HG02588 (cell line): ENCODE measurements around the gene SMARCA2.

Experiments
- ATAC-seq: cut with Tn5 transposase; IDR thresholded peaks from one replicate; pipeline ENCODE4 v1.9.1; 2021; ENCODE audit warnings: mild to moderate bottlenecking, moderate library complexity; ENCODE audit not compliant: unreplicated experiment

SMARCA2 gene

GRCh38 chr9:2164268-2164667 lies 149.1 kb downstream of the SMARCA2 start:
- no peak for ATAC-seq

- no peak for ATAC-seq
Observed at GRCh38 chr9:2166203-2166602, 151.1 kb downstream of the SMARCA2 start.

- no peak for ATAC-seq
Observed at GRCh38 chr9:2169035-2169434, 153.9 kb downstream of the SMARCA2 start.

- ATAC-seq, result no peak
Observed at GRCh38 chr9:2170722-2171121, 155.6 kb downstream of the SMARCA2 start.

GRCh38 chr9:2173170-2173569 lies 158.0 kb downstream of the SMARCA2 start:
- ATAC-seq, result no peak

- ATAC-seq, result no peak
Observed at GRCh38 chr9:2173861-2174260, 158.7 kb downstream of the SMARCA2 start.

GRCh38 chr9:2174306-2174705 lies 159.2 kb downstream of the SMARCA2 start:
- ATAC-seq, result no peak

GRCh38 chr9:2174911-2175310 lies 159.8 kb downstream of the SMARCA2 start:
- no peak for ATAC-seq

- no peak for ATAC-seq
Observed at GRCh38 chr9:2177121-2177520, 162.0 kb downstream of the SMARCA2 start.

- ATAC-seq, result no peak
Observed at GRCh38 chr9:2178034-2178734, 163.0 kb downstream of the SMARCA2 start.

GRCh38 chr9:2179567-2179966 lies 164.4 kb downstream of the SMARCA2 start:
- ATAC-seq, result no peak

GRCh38 chr9:2180154-2180553 lies 165.0 kb downstream of the SMARCA2 start:
- ATAC-seq, result no peak

GRCh38 chr9:2180704-2181103 lies 165.6 kb downstream of the SMARCA2 start:
- no peak for ATAC-seq

- ATAC-seq, result no peak
Observed at GRCh38 chr9:2181792-2182191, 166.6 kb downstream of the SMARCA2 start.

- no peak for ATAC-seq
Observed at GRCh38 chr9:2190939-2191608, 175.9 kb downstream of the SMARCA2 start.

GRCh38 chr9:2191609-2191972 lies 176.4 kb downstream of the SMARCA2 start:
- no peak for ATAC-seq

GRCh38 chr9:2192356-2192979 lies 177.3 kb downstream of the SMARCA2 start:
- ATAC-seq, result no peak

GRCh38 chr9:2193552-2193951 lies 178.4 kb downstream of the SMARCA2 start:
- ATAC-seq, result no peak

- no peak for ATAC-seq
Observed at GRCh38 chr9:2195211-2195610, 180.1 kb downstream of the SMARCA2 start.

GRCh38 chr9:2196757-2197156 lies 181.6 kb downstream of the SMARCA2 start:
- ATAC-seq, result no peak

GRCh38 chr9:2198956-2199635 lies 183.9 kb downstream of the SMARCA2 start:
- ATAC-seq, result no peak
